Glutamatergic neuron (in vitro differentiated cells): ENCODE results near the gene PRF1. TPM values are rescaled to one million over a fixed set of nuclear protein-coding genes. Genes with fewer than 3 reads are reported as not detected.

ENCODE experiments used
- DNase-seq: peaks from one replicate; pipeline ENCODE4 v3.0.0; 2022
- H3K27ac Mint-ChIP-seq: one replicate; pipeline ENCODE4 v1.8.0; 2020; ENCODE audit warnings: mild to moderate bottlenecking, mixed read lengths, inconsistent platforms; ENCODE audit not compliant: unreplicated experiment
- H3K27me3 Mint-ChIP-seq: one replicate; pipeline ENCODE4 v1.8.0; 2020; ENCODE audit warnings: mild to moderate bottlenecking, moderate library complexity, mixed read lengths, inconsistent platforms; ENCODE audit not compliant: unreplicated experiment
- H3K36me3 Mint-ChIP-seq: one replicate; pipeline ENCODE4 v1.8.0; 2020; ENCODE audit warnings: mild to moderate bottlenecking, mixed read lengths, inconsistent platforms; ENCODE audit not compliant: unreplicated experiment
- H3K4me1 Mint-ChIP-seq: one replicate; pipeline ENCODE4 v1.8.0; 2020; ENCODE audit warnings: mild to moderate bottlenecking, low read depth, mixed read lengths, inconsistent platforms; ENCODE audit not compliant: unreplicated experiment
- H3K4me3 Mint-ChIP-seq: one replicate; pipeline ENCODE4 v1.8.0; 2020; ENCODE audit warnings: mild to moderate bottlenecking, mixed read lengths, inconsistent platforms; ENCODE audit not compliant: unreplicated experiment
- H3K9me3 Mint-ChIP-seq: one replicate; pipeline ENCODE4 v1.8.0; 2020; ENCODE audit warnings: mild to moderate bottlenecking, moderate library complexity, mixed read lengths, inconsistent platforms; ENCODE audit not compliant: unreplicated experiment
- CTCF ChIP-seq: fragments of 200-600 bp; sonication (generic); IDR thresholded peaks from one replicate; pipeline ENCODE4 v1.5.0; 2021; ENCODE audit not compliant: partially characterized antibody, unreplicated experiment
- total RNA-seq: library from RNA; stranded (reverse); fragmentation: NEBNext Ultra II Directional; extraction: Animal tissue kit (Norgen Biotek cat#: 25700); gene quantifications from one replicate; pipeline ENCODE4 v1.2.1, GENCODE V29; 2021; ENCODE audit not compliant: unreplicated experiment

PRF1 gene
- total RNA-seq, 1 donor from 2014 or later: 2.6 TPM

GRCh38 chr10:70585578-70586169 lies 16.9 kb downstream of the PRF1 start:
- Mint-ChIP-seq H3K27ac (peak overlapping the region; percentile 87), H3K9me3 (no peaks in the 10 kb centered on the region), H3K4me1 (peaks cover 37% of the 10 kb centered on the region), H3K36me3 (no peaks in the 10 kb centered on the region), H3K27me3 (peaks cover 6% of the 10 kb centered on the region), H3K4me3 (no peak overlapping the region)
- DNase-seq: no peak
- TF ChIP-seq CTCF: no peak

GRCh38 chr10:70584909-70585544 lies 17.5 kb downstream of the PRF1 start:
- H3K9me3 Mint-ChIP-seq: peaks cover under 1% of the 10 kb centered on the region
- H3K27me3 Mint-ChIP-seq: peaks cover 6% of the 10 kb centered on the region
- peaks cover 37% of the 10 kb centered on the region for H3K4me1 Mint-ChIP-seq
- H3K4me3 Mint-ChIP-seq: peak overlapping the region; percentile 54
- H3K36me3 Mint-ChIP-seq: no peaks in the 10 kb centered on the region
- H3K27ac Mint-ChIP-seq: peak overlapping the region; percentile 87
- no peak for TF ChIP-seq CTCF
- DNase-seq: peak; percentile 80

- H3K27ac Mint-ChIP-seq: peak overlapping the region; percentile 87
- no peak overlapping the region for H3K4me3 Mint-ChIP-seq
- TF ChIP-seq CTCF: no peak
- DNase-seq: no peak
- H3K4me1 Mint-ChIP-seq: peaks cover 33% of the 10 kb centered on the region
- peaks cover 1% of the 10 kb centered on the region for H3K9me3 Mint-ChIP-seq
- peaks cover 7% of the 10 kb centered on the region for H3K27me3 Mint-ChIP-seq
- no peaks in the 10 kb centered on the region for H3K36me3 Mint-ChIP-seq
Measured at GRCh38 chr10:70584366-70584765, 18.2 kb downstream of the PRF1 start.

GRCh38 chr10:70583669-70584037 lies 18.9 kb downstream of the PRF1 start:
- peaks cover 7% of the 10 kb centered on the region for H3K27me3 Mint-ChIP-seq
- peak overlapping the region; percentile 87 for H3K27ac Mint-ChIP-seq

More at GRCh38 chr10:70583669-70584037, 18.9 kb downstream of the PRF1 start:
- Mint-ChIP-seq H3K4me1 (peaks cover 26% of the 10 kb centered on the region), H3K36me3 (no peaks in the 10 kb centered on the region), H3K9me3 (peaks cover 1% of the 10 kb centered on the region), H3K4me3 (no peak overlapping the region)
- no peak for DNase-seq
- no peak for TF ChIP-seq CTCF
